VCaP (cell line): ENCODE data around the gene TSC22D3.

Experiments
- H3K27ac ChIP-seq: fragments of 450-650 bp; 2 replicates; pipeline ENCODE4 v1.5.1; 2017
- CTCF ChIP-seq: fragments of 450-650 bp; conservative IDR thresholded peaks from 2 replicates; pipeline ENCODE4 v1.5.1; 2017; ENCODE audit warnings: mild to moderate bottlenecking, moderate library complexity

Gene TSC22D3

GRCh38 chrX:107753187-107753586 is 22.4 kb downstream of the TSC22D3 start:
- H3K27ac ChIP-seq: no peak overlapping the region
- no peak for TF ChIP-seq CTCF

- TF ChIP-seq CTCF: no peak
- no peak overlapping the region for H3K27ac ChIP-seq
Measured at GRCh38 chrX:107752714-107753113, 22.9 kb downstream of the TSC22D3 start.

GRCh38 chrX:107752043-107752442 is 23.5 kb downstream of the TSC22D3 start:
- TF ChIP-seq CTCF: no peak
- H3K27ac ChIP-seq: no peak overlapping the region

- no peak for TF ChIP-seq CTCF
- H3K27ac ChIP-seq: no peak overlapping the region
Measured at GRCh38 chrX:107750861-107751445, 24.6 kb downstream of the TSC22D3 start.

- H3K27ac ChIP-seq: no peak overlapping the region
- no peak for TF ChIP-seq CTCF
Measured at GRCh38 chrX:107750263-107750662, 25.3 kb downstream of the TSC22D3 start.

- TF ChIP-seq CTCF: no peak
Measured at GRCh38 chrX:107748506-107748905, 27.1 kb downstream of the TSC22D3 start.

GRCh38 chrX:107747596-107748161 is 27.9 kb downstream of the TSC22D3 start:
- H3K27ac ChIP-seq: no peak overlapping the region

More at GRCh38 chrX:107748506-107748905, 27.1 kb downstream of the TSC22D3 start:
- no peak overlapping the region for H3K27ac ChIP-seq

More at GRCh38 chrX:107747596-107748161, 27.9 kb downstream of the TSC22D3 start:
- no peak for TF ChIP-seq CTCF
